MCF 10A (cell line): ENCODE results near the gene WDR45B. TPM values are rescaled to one million over a fixed set of nuclear protein-coding genes. Genes with fewer than 3 reads are reported as not detected.

Experiments
- BruUV-seq: library from RNA; stranded (reverse); fragments of 400-500 nt; replicated peaks from 2 replicates; lab custom pipeline; 2021; lab: Mats Ljungman, UMichigan
- CTCF ChIA-PET: fragments of 300-600 bp; sonication (Branson Sonifier 250); formaldehyde crosslinking; extraction: SDS; loops from one replicate; lab custom pipeline; 2021; ENCODE audit warnings: antibody characterized with exemption, inconsistent platforms; lab: Yijun Ruan, JAX
- POLR2A ChIA-PET: fragments of 300-600, 350-650 bp; sonication (Branson Sonifier 250); formaldehyde crosslinking; extraction: SDS; loops from one replicate; lab custom pipeline; 2020; ENCODE audit warnings: antibody characterized with exemption, inconsistent platforms; lab: Yijun Ruan, JAX
- DNase-seq: peaks from one replicate; pipeline ENCODE4 v3.0.0-alpha.2; 2018; ENCODE audit not compliant: unreplicated experiment
- H3K27ac Mint-ChIP-seq: one replicate; pipeline ENCODE4 v1.8.0; 2022; ENCODE audit warnings: mild to moderate bottlenecking, low read depth, mixed read lengths; ENCODE audit not compliant: unreplicated experiment
- H3K27me3 Mint-ChIP-seq: one replicate; pipeline ENCODE4 v1.8.0; 2022; ENCODE audit warnings: mixed read lengths; ENCODE audit not compliant: insufficient read depth, unreplicated experiment
- H3K36me3 Mint-ChIP-seq: one replicate; pipeline ENCODE4 v1.8.0; 2022; ENCODE audit warnings: mild to moderate bottlenecking, moderate library complexity, mixed read lengths; ENCODE audit not compliant: insufficient read depth, unreplicated experiment
- H3K4me1 Mint-ChIP-seq: one replicate; pipeline ENCODE4 v1.8.0; 2022; ENCODE audit warnings: mixed read lengths; ENCODE audit not compliant: insufficient read depth, unreplicated experiment
- H3K4me3 Mint-ChIP-seq: one replicate; pipeline ENCODE4 v1.8.0; 2022; ENCODE audit warnings: mild to moderate bottlenecking, moderate library complexity, mixed read lengths; ENCODE audit not compliant: unreplicated experiment
- H3K9me3 Mint-ChIP-seq: one replicate; pipeline ENCODE4 v1.8.0; 2022; ENCODE audit warnings: mixed read lengths; ENCODE audit not compliant: unreplicated experiment
- CTCF ChIP-seq: fragments of 200-600 bp; IDR thresholded peaks from one replicate; pipeline ENCODE4 v1.8.0; 2022; ENCODE audit warnings: antibody characterized with exemption, mild to moderate bottlenecking; ENCODE audit not compliant: unreplicated experiment
- intact Hi-C: fragments of 100-400 bp; cut with micrococcal nuclease; formaldehyde crosslinking; loops from 2 replicates; pipeline ENCODE4 v1.14.1; 2022
- total RNA-seq: library from RNA; stranded (reverse); gene quantifications from 2 replicates; pipeline ENCODE4 v1.2.3, GENCODE V29; 2022

Gene WDR45B
- total RNA-seq, 1 experiment from 2014 or later = 88.3 TPM

- Mint-ChIP-seq H3K4me3 (no peak overlapping the region), H3K4me1 (no peaks in the 10 kb centered on the region), H3K9me3 (no peaks in the 10 kb centered on the region), H3K27ac (no peak overlapping the region), H3K36me3 (peaks cover 84% of the 10 kb centered on the region), H3K27me3 (no peaks in the 10 kb centered on the region)
- no TSS peak for BruUV-seq
- ChIA-PET POLR2A (interaction anchor here (0.6 kb wide), 1 partner anchor 16 kb away, joined by 4 read pairs; no protein-coding TSS in a partner anchor), CTCF (interaction anchor here (0.6 to 1.1 kb wide), 2 partner anchors 10 to 412 kb away, joined by 3 to 5 read pairs; no protein-coding TSS in a partner anchor)
- intact Hi-C loops = no loop called here
- TF ChIP-seq CTCF = no peak
- DNase-seq = no peak
These were observed 79.2 kb downstream of the WDR45B start for GRCh38 chr17:82568997-82569393.

DNA sequence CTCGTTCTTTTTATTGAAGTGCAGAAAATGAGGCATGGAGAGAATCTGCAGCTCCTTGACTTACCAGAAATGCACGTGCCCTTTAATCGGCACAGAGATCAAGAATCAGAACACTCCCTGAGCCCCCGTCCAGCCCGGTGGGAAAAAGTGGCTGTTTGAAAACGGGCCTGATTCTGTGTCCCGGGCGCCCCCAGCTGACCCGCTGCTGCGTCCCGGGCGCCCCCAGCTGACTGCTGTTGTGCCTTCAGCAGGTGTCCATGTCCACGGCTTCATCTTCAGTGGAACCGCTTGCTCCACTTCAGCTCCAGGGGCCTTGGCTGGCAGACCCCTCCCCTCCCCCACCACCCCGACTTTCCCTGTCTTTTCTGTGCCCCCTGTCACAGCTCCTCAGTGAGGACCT, 81.0 kb downstream of the WDR45B start:
- H3K4me1 Mint-ChIP-seq = no peaks in the 10 kb centered on the region
- no peak overlapping the region for H3K27ac Mint-ChIP-seq
- ChIA-PET POLR2A (interaction anchor here (0.6 kb wide), 1 partner anchor 72 kb away, joined by 3 read pairs; no protein-coding TSS in a partner anchor), CTCF (interaction anchor here (0.6 to 0.9 kb wide), 2 partner anchors 13 to 19 kb away, joined by 4 to 5 read pairs; no protein-coding TSS in a partner anchor)
- no TSS peak for BruUV-seq
- no peaks in the 10 kb centered on the region for H3K27me3 Mint-ChIP-seq
- no peak overlapping the region for H3K4me3 Mint-ChIP-seq
- peaks cover 78% of the 10 kb centered on the region for H3K36me3 Mint-ChIP-seq
- no peak for DNase-seq
- intact Hi-C loops = no loop called here
- no peaks in the 10 kb centered on the region for H3K9me3 Mint-ChIP-seq
- no peak for TF ChIP-seq CTCF

DNA sequence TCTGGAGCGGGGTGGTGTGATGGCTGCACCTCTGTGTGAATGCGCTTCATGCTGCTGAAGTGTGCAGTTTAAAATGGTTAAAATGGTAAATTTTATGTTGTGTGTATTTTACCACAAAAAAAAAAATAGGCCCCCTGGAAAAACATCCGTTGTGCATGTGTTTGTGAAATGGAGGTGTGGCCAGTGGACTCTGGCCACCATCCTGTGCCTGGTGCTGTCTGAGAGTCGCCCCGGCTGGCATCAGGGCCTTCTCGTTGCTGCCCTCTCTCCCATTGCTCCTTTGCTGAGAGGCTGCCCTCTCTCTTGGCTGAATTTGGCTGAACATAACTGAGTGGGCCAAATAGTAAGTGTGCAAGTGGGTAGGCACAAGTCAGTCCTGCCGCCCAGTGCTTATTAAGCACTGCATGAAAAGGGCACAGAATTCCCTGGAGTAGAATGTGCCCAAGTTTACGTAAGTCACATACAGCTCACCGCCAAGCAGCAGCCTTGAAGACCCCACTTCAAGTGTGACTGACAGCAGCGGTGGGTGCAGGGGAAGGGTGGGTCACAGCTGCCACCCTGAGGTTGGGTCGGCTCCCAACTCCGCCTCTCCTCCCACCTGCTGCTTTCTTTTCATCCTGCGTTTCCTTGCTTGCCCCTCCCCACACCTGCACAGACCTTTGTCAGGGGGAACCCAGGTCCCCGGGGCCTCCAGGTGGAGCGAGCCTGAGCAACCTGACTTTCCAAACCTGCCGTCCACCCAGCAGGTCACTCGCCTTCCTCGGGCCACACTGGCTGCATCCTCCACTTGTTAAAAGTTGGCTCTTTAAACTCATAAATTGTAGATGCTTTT, 81.9 kb downstream of the WDR45B start:
- ChIA-PET POLR2A (no interaction called here), CTCF (interaction anchor here (0.9 kb wide), 1 partner anchor 12 kb away, joined by 5 read pairs; no protein-coding TSS in a partner anchor)
- no peak overlapping the region for H3K27ac Mint-ChIP-seq

More for the DNA sequence above, 81.9 kb downstream of the WDR45B start:
- Mint-ChIP-seq H3K27me3 (no peaks in the 10 kb centered on the region), H3K4me1 (peaks cover 3% of the 10 kb centered on the region), H3K4me3 (no peak overlapping the region), H3K36me3 (peaks cover 68% of the 10 kb centered on the region), H3K9me3 (no peaks in the 10 kb centered on the region)
- no peak for TF ChIP-seq CTCF
- no TSS peak for BruUV-seq
- intact Hi-C loops = no loop called here
- DNase-seq = no peak
